GM10266 (cell line): Measurements from ENCODE around the gene TMEM220.

Experiments
- DNase-seq: peaks from one replicate; pipeline ENCODE4 v3.0.0; 2012; ENCODE audit errors: extremely low spot score
- CTCF ChIP-seq: IDR thresholded peaks from 2 replicates; pipeline ENCODE4 v1.5.1; 2012; ENCODE audit warnings: mild to moderate bottlenecking, low read depth; ENCODE audit not compliant: control insufficient read depth, insufficient read depth; ENCODE audit errors: missing control alignments

Gene TMEM220

GRCh38 chr17:10664571-10664970, 65.3 kb downstream of the TMEM220 start:
- no peak for TF ChIP-seq CTCF
- no peak for DNase-seq
